Body of pancreas (tissue), 4 donors: ENCODE measurements around the gene BTBD9. TPM values are rescaled to one million over a fixed set of nuclear protein-coding genes. Genes with fewer than 3 reads are reported as not detected.

ENCODE experiments used
- ATAC-seq: fragments of 150-250 bp; one replicate; pipeline ENCODE4 v1.9.1; 2016
- DNase-seq, 4 donors: peaks; one replicate each; pipeline ENCODE4 v3.0.0-alpha.2; 2019
- H3K27ac ChIP-seq, 4 donors: fragments of 200-600 bp; sonication (generic); 1 replicate in 3 of 4; 2 replicates in 1 of 4; pipeline versions ENCODE4 v1.5.1 to v1.6.1; 2016 to 2019; ENCODE audit warnings: mild to moderate bottlenecking in 1 of 4, mixed read lengths in 1 of 4, moderate library complexity in 1 of 4
- H3K27me3 ChIP-seq, 2 donors: fragments of 200-600 bp; sonication (generic); one replicate each; pipeline ENCODE4 v1.6.0; 2016; ENCODE audit warnings: mild to moderate bottlenecking in 1 of 2
- H3K36me3 ChIP-seq, 2 donors: fragments of 200-600 bp; sonication (generic); replicated peaks in 1 of 2; 2 replicates each; pipeline ENCODE4 v1.5.1; 2016; ENCODE audit warnings: low read depth in 2 of 2; ENCODE audit not compliant: insufficient read depth in 1 of 2
- H3K4me1 ChIP-seq: fragments of 200-600 bp; sonication (generic); one replicate; pipeline ENCODE4 v1.6.0; 2016
- H3K4me3 ChIP-seq, 2 donors: fragments of 200-600 bp; sonication (generic); 1 replicate in 1 of 2; 2 replicates in 1 of 2; pipeline ENCODE4 v1.5.1; 2016 to 2019
- H3K9me3 ChIP-seq, 3 donors: fragments of 200-600 bp; sonication (generic); 1 replicate in 2 of 3; 2 replicates in 1 of 3; pipeline ENCODE4 v1.5.1; 2016
- CTCF ChIP-seq, 7 experiments: fragments of 450-650 bp in 4 of 7; fragments of 200-600 bp in 3 of 7; sonication (generic) in 3 of 7; IDR thresholded peaks; one replicate each; pipeline ENCODE4 v1.5.1; 2016 to 2019; ENCODE audit warnings: antibody characterized with exemption in 7 of 7
- POLR2A ChIP-seq, 3 donors: fragments of 450-650 bp; IDR thresholded peaks; one replicate each; pipeline ENCODE4 v1.6.1; 2016; ENCODE audit warnings: antibody characterized with exemption in 3 of 3, mild to moderate bottlenecking in 2 of 3
- WGBS, 2 donors: methylation state at CpG; one replicate each; pipeline ENCODE4 v1.1.5; 2017; 5-methylcytosine and 5-hydroxymethylcytosine counted together
- intact Hi-C: fragments of 100-400 bp; cut with DNase I; formaldehyde crosslinking; loops from one replicate; pipeline ENCODE4 v1.15.1; 2023
- small RNA-seq: library from RNA; depleted of rRNA; stranded (forward); fragments of <200 nt; gene quantifications from one replicate; pipeline ENCODE3, GENCODE V24; 2016
- total RNA-seq, 2 donors: library from RNA; depleted of rRNA; stranded (reverse); fragments of >200 nt; gene quantifications; one replicate each; pipeline ENCODE4 v1.1.0, GENCODE V29; 2016

BTBD9 gene
- total RNA-seq, 2 donors from 2014 or later: 11.9 to 29.3 TPM

- intact Hi-C loops: no loop called here
- WGBS, 2 donors: 89 to 92% methylated on average over 6 of the region's 6 CpGs
- no peak for DNase-seq
- no peak for TF ChIP-seq POLR2A (IDR thresholded peaks at IDR 0.05)
- H3K36me3 ChIP-seq: no peaks in the 10 kb centered on the region
- H3K9me3 ChIP-seq: no peaks in the 10 kb centered on the region
- no peak for ATAC-seq
- no peaks in the 10 kb centered on the region for H3K27me3 ChIP-seq
- no peak overlapping the region for H3K27ac ChIP-seq
- no peaks in the 10 kb centered on the region for H3K4me1 ChIP-seq
- H3K4me3 ChIP-seq: no peak overlapping the region
Measured at GRCh38 chr6:38119516-38119915, 520.2 kb downstream of the BTBD9 start.

- intact Hi-C loops: no loop called here
- H3K9me3 ChIP-seq: no peaks in the 10 kb centered on the region
- H3K27me3 ChIP-seq: no peaks in the 10 kb centered on the region
- TF ChIP-seq POLR2A (IDR thresholded peaks at IDR 0.05): no peak
- no peak for TF ChIP-seq CTCF (IDR thresholded peaks at IDR 0.05)
- H3K27ac ChIP-seq: no peak overlapping the region
- ATAC-seq (no peak), DNase-seq (no peak)
- H3K4me1 ChIP-seq: no peaks in the 10 kb centered on the region
- H3K36me3 ChIP-seq: no peaks in the 10 kb centered on the region
- H3K4me3 ChIP-seq: no peak overlapping the region
- WGBS, 2 donors: 64 to 85% methylated on average over 2 of the region's 2 CpGs
Measured at GRCh38 chr6:38118791-38119365, 520.9 kb downstream of the BTBD9 start.

Small RNA genes within 50 kb of the gene (small RNA-seq; reads per million reads assigned to genes)
- gene RF00019: not detected
- not detected for gene RF00279

Other genes with a start within 250 kb of the BTBD9 start
- 10 to 100 TPM; 22.7 to 42.3 TPM for gene GLO1, start 63.2 kb upstream of the BTBD9 start, total RNA-seq
- gene DNAH8, start 75.4 kb upstream of the BTBD9 start, total RNA-seq: not detected